Measurements from ENCODE around the gene PLCB1.
"Not testable (repeated sequence)": the region's sequence is repeated elsewhere in the genome, so short reads cannot be mapped to it uniquely, and the experiment has no call there.

Gene PLCB1

DNA sequence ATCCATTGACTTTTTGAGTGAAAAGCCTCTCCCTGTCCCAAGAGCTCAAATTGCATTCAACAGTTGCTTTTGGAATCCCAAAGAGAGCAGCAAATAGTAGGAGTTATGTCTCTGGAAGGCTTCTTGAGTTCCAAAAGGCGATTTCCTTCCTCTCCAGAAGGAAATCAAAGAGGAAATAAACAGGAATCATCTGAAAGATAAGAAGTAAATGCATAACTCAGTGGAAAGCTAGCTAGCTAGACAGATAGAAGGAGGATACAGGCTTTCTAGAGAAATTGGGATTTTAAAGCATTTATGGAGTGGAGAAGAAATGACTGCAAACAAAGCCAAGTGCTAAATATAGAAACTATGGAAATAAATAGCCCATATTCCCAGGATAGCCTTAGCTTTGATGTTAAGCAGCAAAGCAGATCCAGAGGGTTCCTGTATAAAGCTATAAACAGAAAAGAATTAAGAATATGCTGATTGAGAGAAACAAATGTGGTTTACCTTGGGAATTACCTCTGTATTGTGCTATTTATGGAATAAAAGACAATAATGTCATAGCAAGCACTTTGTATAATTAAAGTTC is 214.7 kb downstream of the PLCB1 start:
- DNase-seq: no peak

DNA sequence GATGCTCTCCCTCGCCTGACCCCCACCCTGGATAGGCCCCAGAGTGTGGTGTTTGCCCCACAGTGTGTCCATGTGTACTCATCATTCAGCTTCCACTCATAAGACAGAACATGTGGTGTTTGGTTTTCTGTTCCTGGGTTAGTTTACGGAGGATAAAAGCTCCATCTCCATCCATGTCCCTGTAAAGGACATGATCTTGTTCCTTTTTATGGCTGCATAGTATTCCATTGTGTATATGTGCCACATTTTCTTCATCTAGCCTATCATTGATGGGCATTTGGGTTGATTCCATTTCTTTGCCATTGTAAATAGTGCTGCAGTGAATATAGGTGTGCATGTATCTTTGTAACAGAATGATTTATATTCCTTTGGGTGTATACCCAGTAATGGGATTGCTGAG is 218.2 kb downstream of the PLCB1 start:
- not testable (repeated sequence) for DNase-seq

DNA sequence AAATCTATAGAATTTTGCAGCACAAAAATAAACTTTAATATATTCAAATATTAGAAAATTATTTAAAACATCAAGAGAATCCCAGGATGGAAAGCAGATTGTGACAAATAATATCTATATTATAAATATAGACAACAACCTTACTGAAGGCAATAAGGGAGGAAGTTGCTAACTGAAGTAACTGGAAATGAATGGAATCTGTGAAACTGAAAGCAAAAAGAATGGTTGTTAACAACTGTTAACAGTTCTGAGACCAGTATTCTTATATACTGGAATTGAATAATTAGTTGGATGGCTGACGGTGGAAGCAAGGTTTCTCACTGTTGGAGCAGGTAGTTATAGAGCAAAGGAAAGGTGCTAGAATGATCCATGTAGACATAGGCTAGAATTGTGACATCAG is 220.4 kb downstream of the PLCB1 start:
- DNase-seq: no peak

DNA sequence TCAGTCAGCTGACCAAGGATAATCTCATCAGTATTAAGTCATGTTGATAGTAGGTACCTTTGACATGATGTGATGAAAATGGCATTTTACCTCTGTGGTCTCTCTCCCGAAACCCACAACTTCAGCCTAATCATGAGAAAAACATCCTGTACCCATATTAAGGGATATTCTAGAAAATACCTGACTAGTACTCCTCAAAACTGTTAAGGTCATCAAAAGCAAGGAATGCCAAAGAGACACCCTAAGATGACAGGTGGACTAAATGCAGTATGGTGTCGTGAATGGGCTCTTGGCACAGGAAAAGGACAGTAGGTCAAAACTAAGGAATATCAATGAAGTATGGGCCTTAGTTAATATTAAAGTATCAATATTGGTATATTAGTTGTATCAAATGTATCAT is 221.4 kb downstream of the PLCB1 start:
- DNase-seq: no peak

DNA sequence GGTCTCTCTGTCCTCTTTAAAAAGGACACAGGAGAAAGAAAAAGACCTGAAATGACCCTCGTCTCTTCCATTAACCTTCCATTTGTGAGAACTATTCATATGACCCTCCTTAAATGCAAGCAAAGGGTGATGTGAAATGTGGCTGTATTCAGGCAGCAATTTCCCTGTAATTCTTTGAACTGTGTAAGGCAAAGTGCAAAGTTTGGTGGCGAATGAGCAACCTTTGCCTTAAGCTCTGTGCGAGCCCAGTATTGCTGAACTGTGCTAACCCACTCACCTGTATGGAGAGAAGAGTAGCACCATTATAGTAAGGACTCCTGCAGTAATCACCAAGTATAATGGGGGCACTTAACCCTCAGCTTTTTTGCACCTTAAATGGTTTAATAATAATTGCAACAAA is 223.4 kb downstream of the PLCB1 start:
- DNase-seq: no peak

DNA sequence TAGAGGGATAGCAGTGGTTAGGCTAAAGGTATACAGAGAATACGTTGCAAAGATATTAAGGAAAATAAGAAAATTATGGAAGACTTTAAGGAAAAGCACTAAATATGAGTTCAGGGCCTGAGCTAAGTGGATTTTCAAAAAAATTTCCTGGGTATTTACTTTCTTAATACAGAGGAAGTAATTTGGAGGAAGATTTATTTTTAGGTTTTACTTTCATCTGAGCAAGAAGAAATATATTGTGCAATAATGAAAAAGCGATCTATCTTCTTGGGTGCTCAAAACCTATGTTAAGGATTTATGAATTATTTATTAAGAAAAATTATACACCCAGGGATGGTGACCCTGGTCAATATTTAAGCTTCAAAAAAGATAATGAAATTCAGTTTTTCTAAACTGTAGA is 224.7 kb downstream of the PLCB1 start:
- no peak for DNase-seq

DNA sequence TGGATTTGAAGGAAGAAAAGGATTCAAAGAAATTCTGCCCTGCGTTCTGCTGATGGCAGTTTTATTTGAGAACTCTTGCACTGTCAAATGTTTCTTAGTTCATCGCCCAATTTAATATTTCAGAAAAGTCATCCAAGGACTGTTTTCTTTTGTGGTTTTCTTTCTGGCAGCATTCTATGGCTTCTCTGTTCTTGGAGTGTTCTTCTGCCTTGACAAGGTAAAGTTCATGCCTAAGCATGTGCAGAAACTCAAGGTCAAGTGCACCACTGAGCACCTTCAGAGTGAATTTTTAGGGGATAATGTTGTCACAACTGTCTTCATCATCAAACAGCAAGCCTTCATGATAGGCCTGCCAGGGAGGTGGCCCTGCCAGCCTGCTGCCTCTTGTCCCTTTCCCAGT is 225.6 kb downstream of the PLCB1 start:
- DNase-seq: no peak

DNA sequence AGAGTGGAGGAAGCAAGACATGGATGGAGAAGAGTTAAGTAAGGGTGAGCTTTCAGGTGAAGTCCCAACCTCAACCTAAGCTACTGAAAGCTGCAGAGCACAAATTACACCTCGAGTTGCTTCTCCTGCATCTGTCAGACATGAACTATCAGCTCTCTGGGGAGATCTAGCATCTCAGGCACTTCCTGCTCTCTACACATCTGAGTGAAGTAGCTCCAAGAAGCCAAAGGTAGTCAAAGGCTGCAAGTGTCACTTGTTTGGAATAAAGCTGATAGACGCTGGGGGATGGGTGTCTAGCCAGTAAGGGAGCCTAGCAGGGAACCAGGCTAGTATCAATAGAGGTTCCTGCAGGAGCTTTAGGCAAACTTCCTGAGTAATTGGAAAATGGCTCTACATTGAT is 228.0 kb downstream of the PLCB1 start:
- DNase-seq: no peak

DNA sequence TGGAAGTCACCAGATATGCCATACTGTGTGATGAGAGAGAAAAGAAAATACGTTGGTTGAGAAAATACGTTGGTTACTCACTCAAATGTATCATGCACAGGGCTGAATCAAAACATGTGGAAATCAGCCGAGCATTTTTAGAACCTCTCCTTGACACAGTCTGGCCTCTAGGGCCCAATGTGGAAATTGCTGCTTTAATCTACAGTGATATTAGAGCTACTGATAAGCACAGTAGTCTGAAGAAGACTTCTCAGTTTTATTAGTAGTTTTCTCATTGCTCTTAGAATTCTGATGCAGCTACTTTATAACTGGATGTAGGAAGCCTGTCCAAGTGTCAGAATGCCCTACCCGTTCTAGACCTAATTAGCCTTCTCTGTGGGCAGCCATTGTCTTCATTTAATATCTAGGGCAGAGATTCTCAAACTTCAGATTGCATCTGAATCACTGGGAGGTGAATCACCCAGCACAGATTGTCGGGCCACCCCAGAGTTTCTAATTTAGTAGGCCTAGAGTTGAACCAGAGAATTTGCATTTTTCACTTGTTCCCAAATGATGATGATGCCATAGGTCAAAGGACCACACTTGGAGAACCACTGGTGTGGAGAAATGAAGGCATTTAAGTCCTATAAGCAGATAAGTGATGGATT is 229.1 kb downstream of the PLCB1 start:
- DNase-seq: no peak

DNA sequence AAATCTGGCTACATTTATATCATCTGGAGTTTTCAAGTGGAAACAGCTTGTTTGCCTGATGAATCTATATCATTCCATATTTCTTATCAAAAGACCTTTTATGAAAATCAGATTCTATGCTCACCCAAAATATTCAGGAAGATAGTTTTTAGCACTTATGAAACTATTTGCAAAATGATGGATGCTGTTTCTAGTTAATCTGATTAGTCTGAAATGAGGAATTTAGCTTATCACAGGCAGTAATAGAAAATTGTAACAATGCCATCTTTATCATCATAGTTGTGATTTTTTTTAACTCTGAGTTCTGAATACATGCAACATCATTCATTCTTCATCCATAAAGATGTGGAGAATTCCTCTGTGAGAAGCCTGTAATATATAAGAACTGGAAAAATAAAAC is 229.7 kb downstream of the PLCB1 start:
- DNase-seq: no peak

DNA sequence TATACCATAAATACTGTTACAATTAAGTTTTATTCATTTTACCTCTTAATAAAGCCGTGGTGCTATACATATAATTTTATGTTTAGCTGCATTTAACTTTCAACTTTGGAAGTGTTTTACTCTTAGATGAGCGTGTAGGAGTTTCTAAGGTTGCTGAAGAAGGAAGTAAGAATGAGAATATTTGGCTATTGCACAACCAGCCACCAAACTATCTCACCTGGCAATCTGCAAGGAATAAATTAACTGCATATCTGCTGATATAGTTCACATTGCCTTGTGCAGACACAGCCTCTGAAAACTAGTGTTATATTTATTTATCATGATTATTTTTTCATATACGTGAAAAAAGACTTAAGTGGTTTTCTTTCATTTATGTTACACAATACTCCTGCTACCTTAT is 230.4 kb downstream of the PLCB1 start:
- DNase-seq: no peak

DNA sequence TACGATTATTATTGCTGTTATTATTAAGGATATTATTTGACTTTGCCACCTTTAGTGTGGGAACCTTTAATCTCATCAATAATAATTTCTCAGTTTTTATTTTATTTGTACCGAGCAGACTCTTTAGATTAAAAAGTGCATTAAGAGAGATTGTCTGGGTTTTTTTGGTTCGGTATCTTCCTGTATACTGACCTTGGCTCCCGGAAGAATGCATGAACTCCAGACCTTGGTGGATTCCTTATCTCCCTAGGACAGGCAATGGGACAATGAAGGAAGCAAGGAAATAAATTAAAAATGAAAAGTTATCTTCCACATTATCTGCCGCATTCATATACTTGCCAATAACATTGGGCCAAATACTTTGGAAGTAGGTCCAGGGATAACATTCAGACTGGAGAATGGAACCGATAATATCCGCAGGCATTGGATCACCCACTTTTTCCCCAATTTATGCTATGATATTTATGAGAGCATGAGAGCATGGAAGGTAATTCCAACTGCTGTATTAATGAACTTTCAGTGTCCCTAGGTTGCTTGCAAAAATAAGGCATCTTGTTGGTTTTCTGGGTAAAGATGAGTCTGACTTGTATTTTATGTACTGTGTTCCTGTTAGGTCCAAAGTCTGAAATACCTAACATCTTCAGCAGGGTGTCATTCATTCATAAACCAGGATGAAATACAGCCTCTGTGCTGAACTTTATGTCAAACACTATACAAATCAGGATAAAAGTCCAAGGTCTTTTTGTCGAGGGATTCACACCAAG is 232.1 kb downstream of the PLCB1 start:
- DNase-seq: no peak

DNA sequence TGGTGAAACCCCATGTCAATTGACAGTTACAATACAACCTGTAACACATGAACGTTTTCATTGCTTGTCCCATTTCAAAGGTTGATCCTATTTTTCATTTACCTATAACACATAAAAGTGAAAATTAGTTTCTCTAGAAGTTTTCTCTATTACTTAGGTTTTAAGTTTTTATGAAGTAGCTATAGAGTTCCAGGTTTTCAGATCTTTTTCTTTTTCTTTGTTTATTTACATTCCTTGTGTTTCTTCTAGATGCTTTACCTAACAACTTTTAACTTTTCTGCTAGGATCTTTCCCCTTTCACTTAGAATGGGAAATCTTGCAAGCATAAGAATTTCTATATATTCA is 232.6 kb downstream of the PLCB1 start:
- DNase-seq: no peak

DNA sequence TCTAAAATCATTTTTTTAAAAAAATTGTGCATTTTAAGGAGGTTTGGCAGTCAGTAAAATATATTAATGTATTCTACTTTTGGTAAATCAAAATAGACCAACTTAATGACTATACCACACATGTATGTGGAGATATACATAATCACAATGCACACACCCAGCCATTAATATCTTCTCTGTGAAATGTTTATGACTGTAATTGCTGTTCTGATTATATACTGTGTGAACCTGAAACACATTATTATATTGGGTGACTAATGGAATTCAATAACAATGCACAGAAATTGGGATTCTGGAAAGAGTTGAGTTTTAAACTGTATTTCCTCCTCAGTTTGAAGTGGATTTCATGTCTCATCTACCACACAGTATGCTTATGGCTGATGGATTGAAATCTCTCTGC is 233.6 kb downstream of the PLCB1 start:
- no peak for DNase-seq

DNA sequence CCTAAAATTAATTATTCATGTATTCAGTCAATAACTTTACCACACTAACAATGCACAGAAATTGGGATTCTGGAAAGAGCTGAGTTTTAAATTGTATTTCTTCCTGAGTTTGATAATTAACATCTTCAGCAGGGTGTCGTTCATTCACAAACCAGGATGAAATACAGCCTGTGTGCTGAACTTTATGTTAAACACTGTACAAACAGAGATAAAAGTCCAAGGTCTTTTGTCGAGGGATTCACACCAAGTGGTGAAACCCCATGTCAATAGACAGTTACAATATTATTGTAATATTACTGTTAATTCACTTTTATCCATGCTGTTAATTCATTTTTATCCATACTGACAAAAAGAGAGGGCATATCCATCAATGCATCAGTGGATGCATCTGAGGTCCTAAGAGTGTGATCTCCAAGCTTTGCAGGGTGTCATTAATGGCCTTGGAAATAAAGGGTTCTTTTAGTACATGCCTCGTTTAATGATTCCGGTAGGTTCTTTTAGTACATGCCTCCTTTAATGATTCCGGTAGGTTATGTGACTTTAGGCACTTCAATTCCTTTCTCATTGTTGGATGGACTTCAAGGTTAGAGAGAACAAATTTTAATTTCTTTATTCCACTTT is 234.3 kb downstream of the PLCB1 start:
- no peak for DNase-seq

DNA sequence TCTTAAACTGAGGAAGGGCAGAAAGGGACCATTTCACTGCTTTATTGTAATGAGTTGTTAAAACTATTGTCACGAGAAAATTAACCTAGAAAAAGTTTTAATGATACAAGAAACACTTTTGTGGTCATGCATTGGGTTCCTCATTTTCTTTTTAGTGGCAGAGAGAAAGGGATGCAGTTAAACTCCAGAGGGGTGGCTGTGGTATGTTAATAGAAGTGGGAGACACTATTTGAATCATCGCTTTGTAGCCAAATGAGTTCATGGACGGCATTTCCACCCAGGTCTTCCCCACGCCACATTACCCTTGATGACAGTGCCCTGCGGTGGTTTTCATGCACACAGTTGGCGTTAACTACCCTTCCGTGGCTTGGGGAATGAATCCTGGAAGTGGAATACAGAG is 235.6 kb downstream of the PLCB1 start:
- no peak for DNase-seq

DNA sequence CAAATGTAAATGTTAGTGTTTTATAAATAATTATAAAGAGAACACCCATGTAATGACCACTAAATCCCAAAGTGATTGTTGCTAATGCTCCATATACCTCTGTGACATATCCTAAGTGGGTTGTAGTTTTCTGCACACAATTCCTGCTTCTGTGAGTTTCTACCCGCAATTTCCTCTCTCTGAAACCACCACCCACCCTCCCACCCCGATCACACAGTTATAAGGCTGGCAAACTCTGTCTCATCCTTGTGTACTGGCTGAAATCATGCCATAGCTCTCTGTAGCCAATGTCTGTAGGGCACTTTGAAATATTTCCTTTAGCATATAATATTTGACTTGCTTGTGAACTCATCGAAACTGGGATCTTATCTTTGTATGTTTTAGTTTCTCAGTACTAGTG is 236.6 kb downstream of the PLCB1 start:
- DNase-seq: no peak

DNA sequence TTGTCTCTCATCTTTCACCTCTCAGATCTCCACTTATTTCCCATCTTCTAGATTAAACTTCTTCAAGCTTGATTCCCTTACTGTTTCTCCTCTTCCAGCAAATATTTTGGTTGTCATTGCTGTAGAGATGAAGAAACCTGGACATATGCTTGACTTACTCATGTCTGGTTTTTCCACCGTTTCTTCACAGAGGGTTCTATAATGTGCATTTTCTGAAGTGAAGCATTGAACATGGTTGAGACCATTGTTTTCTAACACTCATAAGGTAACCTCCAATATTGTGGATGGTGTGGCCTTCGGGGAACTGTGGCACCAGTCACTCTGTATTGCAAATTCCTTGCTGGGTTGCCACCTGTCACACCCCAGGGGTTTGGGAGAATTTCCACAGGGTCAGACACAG is 237.2 kb downstream of the PLCB1 start:
- DNase-seq: no peak

DNA sequence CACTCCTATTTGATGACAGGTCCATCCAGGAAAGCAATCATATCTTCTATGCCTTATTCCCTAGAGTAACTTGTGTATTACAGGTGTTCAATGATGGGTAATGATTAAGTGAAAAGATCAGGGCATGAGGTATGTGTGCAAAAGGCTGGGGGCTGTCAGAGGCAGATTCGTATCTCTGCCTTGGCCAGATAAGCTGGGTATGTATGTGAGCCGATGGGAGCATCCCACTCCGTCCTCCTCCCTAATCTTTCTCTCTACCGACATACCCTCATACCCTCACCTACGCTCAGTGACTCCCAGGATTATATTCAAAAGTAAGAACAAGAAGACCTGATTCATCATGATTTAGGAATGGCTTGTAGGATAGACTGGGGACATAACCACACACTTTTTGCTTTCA is 238.7 kb downstream of the PLCB1 start:
- no peak for DNase-seq

DNA sequence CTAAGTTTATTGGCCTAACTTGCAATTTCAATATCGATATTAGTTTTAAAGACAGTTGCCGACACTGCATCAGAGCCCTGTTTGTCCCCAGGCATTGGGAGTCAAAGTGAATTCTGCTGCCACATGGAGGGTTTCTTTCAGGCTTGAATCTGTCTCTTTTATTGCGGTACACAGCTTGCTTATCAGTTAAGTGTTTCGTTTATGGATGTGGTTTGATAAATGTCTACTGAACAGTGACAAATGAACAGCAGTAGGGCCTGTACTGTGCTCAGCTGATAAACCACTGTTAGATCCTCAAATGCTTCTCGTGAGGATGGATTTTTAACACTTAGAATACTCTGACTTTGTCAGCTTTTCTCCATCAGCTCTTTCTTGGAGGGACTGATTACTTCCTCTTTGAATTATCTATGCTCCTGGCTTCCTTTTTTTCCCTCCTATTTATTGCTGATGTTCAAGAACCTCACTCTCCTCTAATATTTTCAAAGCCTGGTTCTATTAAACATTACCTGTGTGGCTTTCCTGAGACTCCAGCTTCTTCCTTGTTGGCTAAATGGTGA is 240.8 kb downstream of the PLCB1 start:
- DNase-seq: no peak

DNA sequence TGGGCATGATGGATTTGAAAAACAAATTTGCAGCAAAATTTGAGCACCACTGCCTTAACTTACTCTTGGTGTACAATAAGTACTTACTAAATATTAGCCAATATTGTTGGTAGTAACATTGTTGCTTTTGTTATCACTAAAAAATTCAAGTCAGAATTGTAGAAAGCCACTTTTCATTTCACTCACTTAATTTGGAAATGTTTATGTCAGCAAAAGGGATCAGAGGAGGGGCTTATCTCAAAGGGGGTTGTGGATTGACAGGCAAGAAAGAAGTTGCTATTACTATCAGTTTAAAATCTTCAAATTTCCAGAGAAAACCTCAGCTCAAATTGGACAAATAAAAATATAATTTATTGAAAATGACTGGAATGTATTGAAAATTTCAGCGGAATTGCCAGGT is 241.5 kb downstream of the PLCB1 start:
- DNase-seq: no peak

DNA sequence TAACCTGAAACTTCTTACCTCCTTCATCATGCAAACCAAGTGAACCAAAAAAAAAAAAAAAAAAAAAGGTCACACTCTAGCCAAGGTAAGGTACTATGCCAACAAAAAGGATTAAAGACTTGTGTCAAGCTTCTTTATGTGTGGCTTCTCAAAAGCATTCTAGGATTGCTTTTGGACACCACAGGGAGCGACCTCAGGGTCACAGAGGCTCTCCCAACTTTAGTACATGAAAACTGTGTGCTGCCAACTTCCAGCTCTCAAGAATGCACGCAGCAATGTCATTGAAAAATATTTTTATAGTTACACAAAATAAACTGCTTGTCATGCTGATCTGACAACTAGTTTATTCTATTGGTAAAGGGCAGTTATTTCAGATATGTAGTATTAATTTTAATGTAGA is 243.8 kb downstream of the PLCB1 start:
- DNase-seq: no peak

DNA sequence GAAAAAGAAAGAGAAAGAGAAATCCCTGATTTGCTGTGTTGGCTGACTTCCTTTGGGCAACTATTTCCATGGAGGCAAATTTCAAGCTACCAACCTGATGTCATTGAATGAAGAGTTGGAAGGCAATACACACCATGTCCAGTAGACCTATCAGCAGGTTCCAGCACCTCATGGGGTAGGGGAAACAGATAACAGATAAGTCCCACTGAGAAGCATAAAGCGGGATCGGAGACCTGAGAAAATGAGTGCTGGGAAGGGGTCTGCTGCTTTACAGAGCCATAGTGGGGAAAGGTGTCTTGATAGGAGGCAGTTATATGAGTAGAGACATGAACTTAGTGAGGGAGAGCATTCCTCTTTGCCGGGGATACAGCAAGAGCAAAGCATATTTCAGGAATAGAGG is 244.9 kb downstream of the PLCB1 start:
- DNase-seq: no peak

DNA sequence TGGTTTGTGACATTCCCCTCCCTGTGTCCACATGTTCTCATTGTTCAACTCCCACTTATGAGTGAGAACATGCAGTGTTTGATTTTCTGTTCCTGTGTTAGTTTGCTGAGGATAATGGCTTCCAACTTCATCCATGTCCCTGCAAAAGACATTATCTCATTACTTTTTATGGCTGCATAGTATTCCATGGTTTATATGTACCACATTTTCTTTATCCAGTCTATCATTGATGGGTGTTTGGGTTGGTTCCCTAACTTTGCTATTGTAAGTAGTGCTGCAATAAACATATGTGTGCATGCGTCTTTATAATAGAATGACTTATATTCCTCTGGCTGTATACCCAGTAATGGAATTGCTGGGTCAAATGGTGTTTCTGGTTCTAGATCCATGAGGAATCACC is 247.1 kb downstream of the PLCB1 start:
- not testable (repeated sequence) for DNase-seq

Data from activated CD4-positive, CD25-positive, alpha-beta regulatory T cell treated with anti-CD3 and anti-CD28 coated beads, Interleukin-2, amount 50 U/mL, for 72 hours (primary cell).